Aorta (tissue), 5 donors: ENCODE measurements around the gene CDC16. TPM values are rescaled to one million over a fixed set of nuclear protein-coding genes. Genes with fewer than 3 reads are reported as not detected.

Experiments
- ATAC-seq: fragments of 200-7000 bp; cut with Tn5 transposase; one replicate; pipeline ENCODE4 v1.9.1; 2022; ENCODE audit warnings: moderate library complexity; ENCODE audit not compliant: low FRiP score
- DNase-seq, 2 donors: peaks; one replicate each; pipeline ENCODE4 v3.0.0-alpha.2; 2020
- H3K27ac ChIP-seq, 2 donors: one replicate each; pipeline ENCODE4 v1.5.1; 2013; ENCODE audit warnings: low read length in 2 of 2, mild to moderate bottlenecking in 2 of 2, moderate library complexity in 2 of 2, control low read depth in 1 of 2, inconsistent platforms in 1 of 2, low read depth in 1 of 2
- H3K27me3 ChIP-seq, 2 donors: one replicate each; pipeline ENCODE4 v1.6.1; 2013; ENCODE audit warnings: control low read depth in 1 of 2, low read length in 1 of 2, mild to moderate bottlenecking in 1 of 2, moderate library complexity in 1 of 2; ENCODE audit not compliant: insufficient read depth in 2 of 2, control insufficient read depth in 1 of 2
- H3K36me3 ChIP-seq, 2 donors: one replicate each; pipeline ENCODE4 v1.6.1; 2013; ENCODE audit warnings: control low read depth in 1 of 2, low read length in 1 of 2, mild to moderate bottlenecking in 1 of 2; ENCODE audit not compliant: insufficient read depth in 2 of 2, control insufficient read depth in 1 of 2
- H3K4me1 ChIP-seq, 2 donors: one replicate each; pipeline ENCODE4 v1.6.1; 2013; ENCODE audit warnings: low read length in 2 of 2, control low read depth in 1 of 2, mild to moderate bottlenecking in 1 of 2, moderate library complexity in 1 of 2; ENCODE audit not compliant: insufficient read depth in 2 of 2, control insufficient read depth in 1 of 2
- H3K4me3 ChIP-seq, 2 donors: one replicate each; pipeline ENCODE4 v1.5.1; 2013; ENCODE audit warnings: low read length in 2 of 2, control low read depth in 1 of 2, mild to moderate bottlenecking in 1 of 2
- H3K9me3 ChIP-seq: one replicate; pipeline ENCODE4 v1.6.1; 2013; ENCODE audit warnings: mild to moderate bottlenecking, low read length; ENCODE audit not compliant: control insufficient read depth
- WGBS, 2 donors: extraction: QIAGEN DNeasy Blood & Tissue Kit; methylation state at CpG; one replicate each; pipeline ENCODE4 v1.1.7; 2013; 5-methylcytosine and 5-hydroxymethylcytosine counted together
- intact Hi-C, 2 donors: fragments of 100-400 bp; cut with DNase I; formaldehyde crosslinking; loops; one replicate each; pipeline versions ENCODE4 v1.14.2 to v1.15.0; 2022
- polyA plus RNA-seq, 2 donors: library from polyadenylated mRNA; stranded (reverse); fragments of 200-250 nt; gene quantifications; one replicate each; pipeline ENCODE4 v1.2.3, GENCODE V29; 2013
- total RNA-seq, 2 donors: library from RNA; stranded (reverse); fragmentation: NEBNext Ultra II Directional; extraction: Animal tissue kit (Norgen Biotek cat#: 25700); gene quantifications; one replicate each; pipeline ENCODE4 v1.2.1, GENCODE V29; 2021
- donor health status: healthy with polysubstance abuse.
- donor health status: Bipolar disorder and iron deficiency.
- donor health status: DM: no; HTN: no; CAD: no.
- donor health status: DM: no; HTN: no; CAD: no.
- donor health status: DM: yes; HTN: yes; CAD: no.

The CDC16 gene
- total and polyA plus RNA-seq, 4 donors: 31.1 to 86.9 (median 56.4) TPM

GRCh38 chr13:114275304-114275703 is 40.6 kb downstream of the CDC16 start:
- no peaks in the 10 kb centered on the region for H3K4me1 ChIP-seq
- no peak overlapping the region for H3K4me3 ChIP-seq
- no peaks in the 10 kb centered on the region for H3K9me3 ChIP-seq
- ATAC-seq (no peak), DNase-seq (no peak)
- no peak overlapping the region for H3K27ac ChIP-seq
- intact Hi-C loops: no loop called here
- no peaks in the 10 kb centered on the region for H3K27me3 ChIP-seq
- H3K36me3 ChIP-seq: peaks cover 3% of the 10 kb centered on the region in 2 donors
- WGBS, 2 donors: 89% methylated on average over 7 of the region's 7 CpGs

- no peak for ATAC-seq
- Histone ChIP-seq H3K4me3 (no peak overlapping the region), H3K4me1 (no peaks in the 10 kb centered on the region), H3K27me3 (no peaks in the 10 kb centered on the region), H3K9me3 (no peaks in the 10 kb centered on the region), H3K36me3 (no peaks in the 10 kb centered on the region), H3K27ac (no peak overlapping the region)
- DNase-seq: no peak
- intact Hi-C loops: no loop called here
- 88 to 93% methylated on average over 4 of the region's 4 CpGs for WGBS, 2 donors
Measured at GRCh38 chr13:114279146-114279545, 44.4 kb downstream of the CDC16 start.

GRCh38 chr13:114279758-114280355 is 45.2 kb downstream of the CDC16 start:
- intact Hi-C loops: no loop called here
- Histone ChIP-seq H3K27ac (peak overlapping the region in 1 of 2 donors; percentile 66), H3K4me1 (no peaks in the 10 kb centered on the region), H3K27me3 (no peaks in the 10 kb centered on the region), H3K9me3 (no peaks in the 10 kb centered on the region), H3K36me3 (no peaks in the 10 kb centered on the region), H3K4me3 (no peak overlapping the region)
- 90 to 93% methylated on average over 2 of the region's 2 CpGs for WGBS, 2 donors
- no peak for DNase-seq
- no peak for ATAC-seq

DNA sequence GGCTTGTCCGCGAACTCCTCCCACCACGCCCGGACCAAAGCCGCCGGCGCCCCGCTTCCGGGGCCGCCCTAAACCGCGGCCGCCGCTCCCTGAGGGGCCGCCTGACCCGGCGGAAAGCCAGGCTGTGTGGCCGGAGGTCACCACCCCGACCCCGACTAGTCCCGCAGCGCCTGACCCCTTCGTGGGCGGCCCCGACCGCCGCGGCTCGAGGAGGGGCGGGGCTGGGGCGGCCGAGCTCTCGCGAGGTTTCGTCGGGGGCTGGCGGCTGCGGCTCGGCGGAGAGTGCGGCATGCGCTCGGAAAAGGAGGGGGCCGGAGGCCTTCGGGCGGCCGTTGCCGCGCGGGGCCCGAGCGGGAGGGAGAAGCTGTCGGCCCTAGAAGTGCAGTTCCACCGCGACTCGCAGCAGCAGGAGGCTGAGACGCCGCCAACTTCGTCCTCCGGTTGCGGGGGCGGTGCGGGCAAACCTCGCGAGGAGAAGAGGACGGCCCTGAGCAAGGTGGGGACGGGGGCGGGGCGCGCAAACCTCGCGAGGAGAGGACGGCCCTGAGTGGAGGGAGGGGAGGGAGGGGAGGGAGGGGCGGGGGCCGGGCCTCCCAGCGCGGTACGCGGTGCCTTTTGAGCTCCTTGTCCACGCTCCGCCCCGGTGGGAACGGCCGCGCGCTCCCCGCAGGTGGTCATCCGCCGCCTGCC is 46.8 kb downstream of the CDC16 start, which contains the start of gene UPF3A:
Gene UPF3A (plus strand): TSS at position 251 of the 690 bp plus-strand sequence. CDS start 39 bp downstream, at position 290.
- no peaks in the 10 kb centered on the region for H3K27me3 ChIP-seq
- WGBS, 2 donors: 1% methylated on average over 56 to 89 of the region's 89 CpGs
- intact Hi-C loops: no loop called here

DNA sequence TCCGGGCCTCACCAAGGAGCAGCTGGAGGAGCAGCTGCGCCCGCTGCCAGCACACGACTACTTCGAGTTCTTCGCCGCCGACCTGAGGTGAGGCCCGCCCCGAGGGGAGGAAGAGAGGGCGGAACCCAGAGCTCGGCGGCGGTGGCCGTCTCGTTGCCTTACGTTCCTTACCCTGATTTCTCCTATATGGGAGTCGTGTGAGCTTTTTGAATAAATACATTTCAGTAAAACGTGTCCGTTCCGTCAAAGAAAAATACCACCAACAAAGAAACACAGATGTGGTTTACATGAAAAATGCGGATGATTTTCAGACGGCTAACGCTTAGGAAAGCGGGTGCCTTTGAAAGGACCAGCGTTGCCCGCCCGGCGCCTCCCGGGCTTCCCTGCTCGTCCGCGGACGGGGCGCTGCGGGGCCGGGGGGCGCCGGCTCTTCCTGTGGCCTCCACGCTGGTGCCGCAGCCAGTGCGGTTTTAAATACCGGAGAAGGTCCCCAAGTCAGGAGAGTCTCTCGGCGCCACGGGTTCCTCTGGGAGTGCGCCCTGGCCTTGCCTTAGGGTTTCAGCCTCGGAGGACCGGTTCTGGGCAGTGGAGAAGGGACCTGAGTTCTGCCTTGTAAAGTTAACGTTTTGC is 47.5 kb downstream of the CDC16 start:
- Histone ChIP-seq H3K27me3 (no peaks in the 10 kb centered on the region), H3K4me1 (no peaks in the 10 kb centered on the region), H3K4me3 (peak overlapping the region; percentile 65 to 84), H3K9me3 (no peaks in the 10 kb centered on the region), H3K27ac (peak overlapping the region; percentile 38 to 73), H3K36me3 (no peaks in the 10 kb centered on the region)
- 0 to 1% methylated on average over 47 to 50 of the region's 50 CpGs for WGBS, 2 donors
- intact Hi-C loops: no loop called here
- ATAC-seq: peak; percentile 81
- peak; percentile 53 to 84 for DNase-seq

More for the DNA sequence above, 46.8 kb downstream of the CDC16 start, which contains the start of gene UPF3A:
- Histone ChIP-seq H3K4me3 (peak within 1 kb of the TSS; percentile 65 to 84), H3K9me3 (no peaks in the 10 kb centered on the region), H3K4me1 (no peaks in the 10 kb centered on the region), H3K36me3 (no peaks in the 10 kb centered on the region), H3K27ac (peak within 1 kb of the TSS; percentile 73 to 91)
- peak; percentile 97 for ATAC-seq
- peak; percentile 92 to 95 for DNase-seq

- no peak for ATAC-seq
- DNase-seq: no peak
- H3K27me3 ChIP-seq: no peaks in the 10 kb centered on the region
- no peaks in the 10 kb centered on the region for H3K36me3 ChIP-seq
- H3K9me3 ChIP-seq: no peaks in the 10 kb centered on the region
- no peak overlapping the region for H3K27ac ChIP-seq
- 70% methylated on average over 3 of the region's 3 CpGs for WGBS, 2 donors
- H3K4me1 ChIP-seq: no peaks in the 10 kb centered on the region
- intact Hi-C loops: no loop called here
- no peak overlapping the region for H3K4me3 ChIP-seq
Measured at GRCh38 chr13:114283576-114283975, 48.9 kb downstream of the CDC16 start.

- WGBS, 2 donors: 94 to 96% methylated on average over 8 of the region's 8 CpGs
- DNase-seq: no peak
- H3K4me3 ChIP-seq: no peak overlapping the region
- H3K27me3 ChIP-seq: no peaks in the 10 kb centered on the region
- no peaks in the 10 kb centered on the region for H3K4me1 ChIP-seq
- H3K27ac ChIP-seq: no peak overlapping the region
- H3K36me3 ChIP-seq: no peaks in the 10 kb centered on the region
- no peak for ATAC-seq
- intact Hi-C loops: no loop called here
- no peaks in the 10 kb centered on the region for H3K9me3 ChIP-seq
Measured at GRCh38 chr13:114284680-114285079, 50.0 kb downstream of the CDC16 start.

DNA sequence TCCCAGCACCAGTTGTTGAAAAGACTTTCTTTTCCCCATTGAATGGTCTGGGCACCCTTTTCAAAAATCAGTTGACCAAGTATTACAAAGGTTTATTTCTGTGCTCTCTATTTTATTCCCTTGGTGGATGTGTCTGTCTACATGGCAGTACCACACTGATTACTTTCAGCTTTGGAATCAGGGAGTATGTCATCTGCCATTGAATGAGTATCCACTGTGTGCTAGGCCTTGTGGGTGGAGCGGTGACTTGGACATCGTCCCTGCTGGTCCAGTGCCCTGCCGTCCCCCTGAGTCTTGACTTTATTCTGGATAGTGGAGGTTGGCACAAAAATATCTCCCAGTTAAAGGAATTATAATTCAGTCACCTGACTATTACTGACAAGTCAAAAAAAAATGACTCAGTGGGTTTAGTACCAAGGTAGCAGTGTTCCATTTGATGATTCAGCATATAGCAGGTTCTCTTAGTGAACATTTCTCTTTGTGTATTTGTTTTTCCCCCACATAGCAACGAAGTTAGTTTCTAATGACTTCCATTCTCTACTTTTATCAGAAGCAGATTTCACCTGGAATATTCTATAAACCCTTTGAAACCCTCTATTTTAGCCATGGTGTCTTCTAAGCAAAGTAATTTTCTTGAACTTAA is 50.6 kb downstream of the CDC16 start:
- no peaks in the 10 kb centered on the region for H3K36me3 ChIP-seq
- H3K9me3 ChIP-seq: no peaks in the 10 kb centered on the region
- WGBS, 2 donors: 55 to 63% methylated on average over 4 of the region's 4 CpGs
- H3K4me3 ChIP-seq: no peak overlapping the region
- no peaks in the 10 kb centered on the region for H3K27me3 ChIP-seq
- no peak for ATAC-seq
- no peak for DNase-seq
- H3K27ac ChIP-seq: no peak overlapping the region
- no peaks in the 10 kb centered on the region for H3K4me1 ChIP-seq
- intact Hi-C loops: no loop called here
